Gastrocnemius medialis (tissue), 4 donors: ENCODE measurements around the gene BAHCC1. TPM values are rescaled to one million over a fixed set of nuclear protein-coding genes. Genes with fewer than 3 reads are reported as not detected.

ENCODE experiments used
- ATAC-seq, 2 donors: fragments of 150-250 bp; one replicate each; pipeline ENCODE4 v1.9.1; 2016
- DNase-seq, 2 donors: peaks; one replicate each; pipeline ENCODE4 v3.0.0-alpha.2; 2019
- H3K27ac ChIP-seq, 4 donors: fragments of 200-600 bp; sonication (generic); 1 replicate in 1 of 4; 2 replicates in 3 of 4; pipeline ENCODE4 v1.5.1; 2016 to 2018; ENCODE audit warnings: mild to moderate bottlenecking in 2 of 4, moderate library complexity in 1 of 4
- H3K27me3 ChIP-seq, 3 donors: fragments of 200-600 bp; sonication (generic) in 2 of 3; 1 replicate in 1 of 3; 2 replicates in 2 of 3; pipeline versions ENCODE4 v1.5.1 to v1.6.0; 2016 to 2019; ENCODE audit warnings: mild to moderate bottlenecking in 1 of 3, moderate library complexity in 1 of 3
- H3K36me3 ChIP-seq, 2 donors: fragments of 200-600 bp; sonication (generic) in 1 of 2; one replicate each; pipeline ENCODE4 v1.5.1; 2017 to 2018
- H3K4me1 ChIP-seq, 2 donors: fragments of 200-600 bp; sonication (generic) in 1 of 2; one replicate each; pipeline ENCODE4 v1.5.1; 2016 to 2017; ENCODE audit warnings: mild to moderate bottlenecking in 2 of 2
- H3K4me3 ChIP-seq, 4 donors: fragments of 200-600 bp; sonication (generic) in 3 of 4; 1 replicate in 1 of 4; 2 replicates in 3 of 4; pipeline ENCODE4 v1.5.1; 2016 to 2019; ENCODE audit warnings: mild to moderate bottlenecking in 2 of 4
- H3K9me3 ChIP-seq, 3 donors: fragments of 200-600 bp; sonication (generic) in 2 of 3; 1 replicate in 1 of 3; 2 replicates in 2 of 3; pipeline ENCODE4 v1.5.1; 2016 to 2019
- CTCF ChIP-seq, 5 experiments: fragments of 450-650 bp in 3 of 5; fragments of 200-600 bp in 2 of 5; sonication (generic) in 2 of 5; IDR thresholded peaks in 4 of 5; conservative IDR thresholded peaks in 1 of 5; 1 replicate in 4 of 5; 2 replicates in 1 of 5; pipeline ENCODE4 v1.5.1; 2016 to 2019; ENCODE audit warnings: antibody characterized with exemption in 5 of 5, mild to moderate bottlenecking in 3 of 5, moderate library complexity in 3 of 5
- POLR2A ChIP-seq, 2 donors: fragments of 450-650 bp; IDR thresholded peaks; one replicate each; pipeline ENCODE4 v1.6.1; 2017; ENCODE audit warnings: antibody characterized with exemption in 2 of 2, mild to moderate bottlenecking in 2 of 2, moderate library complexity in 2 of 2
- in situ Hi-C, 4 donors: fragments of 200-750 bp; cut with MboI; loops; one replicate each; pipeline versions ENCODE4 v1.15.0 to v1.8.0; 2017; ENCODE audit warnings: low sequenced_read_pairs in 4 of 4
- intact Hi-C: fragments of 100-400 bp; cut with DNase I; formaldehyde crosslinking; loops from one replicate; pipeline ENCODE4 v1.15.1; 2023; ENCODE audit warnings: low total_unique reads
- total RNA-seq, 4 donors: library from RNA; depleted of rRNA; stranded (reverse); fragments of >200 nt; gene quantifications; one replicate each; pipeline versions ENCODE4 v1.1.0 to v1.2.3, GENCODE V29; 2016

Gene BAHCC1
- total RNA-seq, 4 donors from 2014 or later, result 2.5 to 8.4 (median 5.8) TPM

- no peak for DNase-seq
- intact Hi-C loops (loop anchor here (1.0 to 2.0 kb wide), 4 partner anchors 31 to 117 kb away; partner anchors contain the start of genes ACTG1 and SLC38A10), in situ Hi-C loops (loop anchor here in 1 of 4 donors (10.0 kb wide), 1 partner anchor 101 kb away; the partner anchor contains the start of gene SLC38A10)
- H3K4me3 ChIP-seq, result peak overlapping the region; percentile 72 to 84 (median 82)
- TF ChIP-seq CTCF (IDR thresholded peaks at IDR 0.05 in 4 of 5, conservative IDR thresholded peaks at IDR 0.05 in 1 of 5) (no peak), POLR2A (IDR thresholded peaks at IDR 0.05) (no peak)
- H3K36me3 ChIP-seq, result no peaks in the 10 kb centered on the region
- no peaks in the 10 kb centered on the region for H3K9me3 ChIP-seq
- H3K27ac ChIP-seq, result peak overlapping the region; percentile 98 to 99 (median 99)
- no peaks in the 10 kb centered on the region for H3K27me3 ChIP-seq
- ATAC-seq, result no peak
- peaks cover 27 to 39% of the 10 kb centered on the region in 2 donors for H3K4me1 ChIP-seq
These were observed 482 bp downstream of the BAHCC1 start for GRCh38 chr17:81395600-81396277.

GRCh38 chr17:81396278-81396721 lies 1.0 kb downstream of the BAHCC1 start:
- intact Hi-C loops, result no loop called here
- peak overlapping the region; percentile 98 to 99 (median 99) for H3K27ac ChIP-seq
- in situ Hi-C loops, result loop anchor here in 1 of 4 donors (10.0 kb wide), 1 partner anchor 101 kb away; the partner anchor contains the start of gene SLC38A10
- H3K4me1 ChIP-seq, result peaks cover 31 to 44% of the 10 kb centered on the region in 2 donors
- peak overlapping the region; percentile 72 to 84 (median 82) for H3K4me3 ChIP-seq
- ATAC-seq (no peak), DNase-seq (no peak)
- H3K9me3 ChIP-seq, result no peaks in the 10 kb centered on the region
- TF ChIP-seq POLR2A (IDR thresholded peaks at IDR 0.05), result no peak
- TF ChIP-seq CTCF (IDR thresholded peaks at IDR 0.05 in 4 of 5, conservative IDR thresholded peaks at IDR 0.05 in 1 of 5), result no peak
- H3K27me3 ChIP-seq, result no peaks in the 10 kb centered on the region
- no peaks in the 10 kb centered on the region for H3K36me3 ChIP-seq

- no peaks in the 10 kb centered on the region for H3K36me3 ChIP-seq
- in situ Hi-C loops (loop anchor here in 1 of 4 donors (10.0 kb wide), 1 partner anchor 102 kb away; the partner anchor contains the start of gene SLC38A10), intact Hi-C loops (no loop called here)
- TF ChIP-seq POLR2A (IDR thresholded peaks at IDR 0.05), result no peak
- peak overlapping the region; percentile 72 to 84 (median 82) for H3K4me3 ChIP-seq
- DNase-seq (peak in 1 of 2 donors; percentile 39), ATAC-seq (no peak)
- no peaks in the 10 kb centered on the region for H3K27me3 ChIP-seq
- peak overlapping the region; percentile 98 to 99 (median 99) for H3K27ac ChIP-seq
- H3K4me1 ChIP-seq, result peaks cover 31 to 44% of the 10 kb centered on the region in 2 donors
- no peaks in the 10 kb centered on the region for H3K9me3 ChIP-seq
These were observed 1.6 kb downstream of the BAHCC1 start for GRCh38 chr17:81396722-81397313.

GRCh38 chr17:81397314-81398175 lies 2.3 kb downstream of the BAHCC1 start:
- peak overlapping the region; percentile 98 to 99 (median 99) for H3K27ac ChIP-seq
- H3K9me3 ChIP-seq, result no peaks in the 10 kb centered on the region
- TF ChIP-seq CTCF (IDR thresholded peaks at IDR 0.05 in 4 of 5, conservative IDR thresholded peaks at IDR 0.05 in 1 of 5), result peak in 2 of 5 experiments; percentile 30 to 53
- no peak for TF ChIP-seq POLR2A (IDR thresholded peaks at IDR 0.05)
- peaks cover 26 to 45% of the 10 kb centered on the region in 2 donors for H3K4me1 ChIP-seq
- H3K27me3 ChIP-seq, result no peaks in the 10 kb centered on the region
- ATAC-seq (no peak), DNase-seq (no peak)
- intact Hi-C loops (no loop called here), in situ Hi-C loops (loop anchor here in 1 of 4 donors (10.0 kb wide), 1 partner anchor 103 kb away; the partner anchor contains the start of gene SLC38A10)
- H3K4me3 ChIP-seq, result peak overlapping the region; percentile 72 to 84 (median 82)
- no peaks in the 10 kb centered on the region for H3K36me3 ChIP-seq
